Stimulated activated effector memory CD8-positive, alpha-beta T cell treated with anti-CD3 and anti-CD28 coated beads, Interleukin-12 subunit alpha, Interleukin-12 subunit beta, amount 100 ng/mL, for 72 hours (primary cell): Measurements from ENCODE around the gene LIFR.

Experiments used
- ATAC-seq: fragments of 150-1000 bp; cut with Tn5 transposase; 2 replicates; pipeline ENCODE4 v1.10.0; 2021
- DNase-seq, 2 donors: peaks; one replicate each; pipeline ENCODE4 v3.0.0; 2021 to 2022; ENCODE audit warnings: low spot score in 2 of 2
- H3K27ac Mint-ChIP-seq: one replicate; pipeline ENCODE4 v1.8.0; 2022; ENCODE audit warnings: mild to moderate bottlenecking, mixed read lengths
- H3K36me3 Mint-ChIP-seq: one replicate; pipeline ENCODE4 v1.8.0; 2022; ENCODE audit warnings: mild to moderate bottlenecking, mixed read lengths
- H3K4me1 Mint-ChIP-seq: one replicate; pipeline ENCODE4 v1.8.0; 2022; ENCODE audit warnings: mixed read lengths
- H3K4me3 Mint-ChIP-seq: one replicate; pipeline ENCODE4 v1.8.0; 2022; ENCODE audit warnings: mild to moderate bottlenecking, mixed read lengths
- H3K9me3 Mint-ChIP-seq: one replicate; pipeline ENCODE4 v1.8.0; 2022; ENCODE audit warnings: mixed read lengths

LIFR gene

DNA sequence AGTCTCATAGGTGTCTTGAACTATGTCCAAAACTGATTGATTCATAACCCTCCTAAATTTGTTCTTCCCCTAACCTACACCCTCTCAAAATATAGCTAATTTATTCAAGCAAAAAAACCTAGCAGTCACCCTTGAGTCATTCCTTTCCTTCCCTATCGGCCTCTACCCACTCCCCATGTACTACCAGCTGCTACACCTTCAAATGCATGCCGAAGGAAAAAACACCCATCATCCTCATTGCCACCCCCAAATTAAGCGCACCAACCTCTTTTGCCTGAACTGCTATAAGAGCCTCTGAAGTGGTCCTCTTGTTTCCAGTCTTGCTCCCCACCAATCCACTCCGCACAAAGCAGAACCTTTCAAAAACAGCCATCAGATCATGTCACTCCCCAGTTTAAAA is 12.6 kb downstream of the LIFR start:
- Mint-ChIP-seq H3K4me3 (no peak overlapping the region), H3K27ac (no peak overlapping the region), H3K36me3 (no peaks in the 10 kb centered on the region), H3K9me3 (no peaks in the 10 kb centered on the region), H3K4me1 (no peaks in the 10 kb centered on the region)
- DNase-seq (no peak), ATAC-seq (no peak)

DNA sequence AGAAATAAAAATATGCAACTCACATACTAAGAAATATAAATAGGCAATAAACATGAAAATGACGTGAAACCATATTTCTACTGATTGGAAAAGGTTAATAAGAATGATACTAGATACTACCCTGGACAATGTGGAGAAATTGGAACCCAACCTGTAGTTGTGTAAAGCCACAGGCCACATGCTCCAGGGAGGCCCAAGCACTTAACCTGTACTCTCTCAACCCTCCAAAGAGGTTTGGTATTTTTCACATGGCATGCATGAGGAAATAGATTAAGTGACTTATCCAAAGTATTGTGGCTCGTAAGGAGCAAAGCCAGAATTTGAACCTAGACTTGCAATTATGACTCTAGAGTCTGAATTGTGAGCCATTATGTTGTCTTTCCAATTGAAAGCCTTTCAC is 13.4 kb downstream of the LIFR start:
- DNase-seq: no peak
- no peak overlapping the region for H3K4me3 Mint-ChIP-seq
- H3K9me3 Mint-ChIP-seq: no peaks in the 10 kb centered on the region
- H3K36me3 Mint-ChIP-seq: no peaks in the 10 kb centered on the region
- no peak for ATAC-seq
- no peaks in the 10 kb centered on the region for H3K4me1 Mint-ChIP-seq
- no peak overlapping the region for H3K27ac Mint-ChIP-seq

DNA sequence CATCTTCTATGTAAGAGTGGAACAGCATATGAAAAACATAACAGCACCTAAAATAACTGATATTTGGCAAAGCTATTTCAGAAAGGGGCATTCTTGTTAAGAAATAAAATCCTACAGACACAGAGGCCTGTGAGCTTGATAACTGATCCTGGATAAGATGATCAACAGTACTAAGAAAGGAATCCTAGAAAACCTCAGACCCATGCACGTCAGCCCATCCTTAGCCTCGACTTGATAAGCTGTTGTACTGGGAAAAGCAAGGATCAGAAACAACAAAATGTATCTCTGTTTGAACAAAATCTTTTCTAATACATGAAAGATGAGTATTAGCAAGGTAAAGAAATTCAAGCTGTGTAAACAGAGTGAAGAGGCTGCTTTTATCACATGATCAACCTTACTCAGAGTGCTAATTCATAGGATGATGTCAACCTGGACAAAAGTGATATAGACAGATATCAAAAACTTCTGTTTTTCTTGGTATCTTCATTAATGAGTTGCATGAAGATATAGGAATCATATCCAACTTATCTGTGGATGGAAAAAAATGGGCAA is 15.2 kb downstream of the LIFR start:
- no peak for ATAC-seq
- H3K4me3 Mint-ChIP-seq: no peak overlapping the region
- no peaks in the 10 kb centered on the region for H3K4me1 Mint-ChIP-seq
- H3K9me3 Mint-ChIP-seq: no peaks in the 10 kb centered on the region
- no peak overlapping the region for H3K27ac Mint-ChIP-seq
- H3K36me3 Mint-ChIP-seq: no peaks in the 10 kb centered on the region
- no peak for DNase-seq

DNA sequence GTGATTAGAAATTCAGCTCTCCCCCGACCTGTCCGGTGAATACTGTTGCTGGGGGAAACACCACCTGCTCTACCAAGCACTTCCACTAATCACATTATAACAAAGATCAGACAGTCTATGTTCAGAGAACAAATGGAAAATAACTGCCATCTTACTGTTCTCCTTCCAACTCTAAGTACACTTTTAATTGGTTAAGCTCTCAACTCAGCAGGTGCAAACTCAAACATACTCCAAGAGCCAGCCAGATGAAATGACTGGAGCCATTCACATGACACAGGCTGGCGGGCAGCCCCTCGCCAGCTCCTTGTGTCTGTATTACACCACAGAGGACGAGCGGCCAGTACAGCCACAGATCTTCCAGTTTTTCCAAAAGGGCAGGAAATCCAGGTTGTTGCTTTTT is 16.1 kb downstream of the LIFR start:
- H3K9me3 Mint-ChIP-seq: no peaks in the 10 kb centered on the region
- H3K4me3 Mint-ChIP-seq: no peak overlapping the region
- DNase-seq (no peak), ATAC-seq (no peak)
- H3K27ac Mint-ChIP-seq: no peak overlapping the region
- H3K36me3 Mint-ChIP-seq: no peaks in the 10 kb centered on the region
- no peaks in the 10 kb centered on the region for H3K4me1 Mint-ChIP-seq

GRCh38 chr5:38538161-38538560 is 18.3 kb downstream of the LIFR start:
- no peaks in the 10 kb centered on the region for H3K4me1 Mint-ChIP-seq

GRCh38 chr5:38537505-38537904 is 18.9 kb downstream of the LIFR start:
- Mint-ChIP-seq H3K4me3 (no peak overlapping the region), H3K27ac (no peak overlapping the region), H3K36me3 (no peaks in the 10 kb centered on the region)

More at GRCh38 chr5:38538161-38538560, 18.3 kb downstream of the LIFR start:
- ATAC-seq (no peak), DNase-seq (no peak)
- Mint-ChIP-seq H3K27ac (no peak overlapping the region), H3K9me3 (no peaks in the 10 kb centered on the region), H3K4me3 (no peak overlapping the region), H3K36me3 (no peaks in the 10 kb centered on the region)

DNA sequence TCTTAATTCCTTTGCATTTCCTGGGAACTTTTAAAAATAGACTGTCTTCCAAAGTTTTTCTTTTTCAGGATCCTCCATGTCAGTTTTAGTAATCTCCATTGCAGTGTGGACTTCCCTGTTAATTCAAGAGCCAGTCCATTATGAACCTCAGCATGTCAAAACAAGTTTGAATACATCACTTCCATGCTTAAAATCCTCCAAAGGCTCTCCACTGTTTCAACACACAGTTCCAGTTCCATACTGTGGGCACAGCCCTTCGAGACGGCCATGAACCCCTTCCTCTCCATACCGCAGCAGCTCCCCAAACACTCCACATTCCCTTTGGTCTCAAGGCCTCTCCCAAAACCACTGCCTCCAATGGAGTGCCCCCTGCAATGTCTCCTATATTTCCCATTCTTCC is 19.5 kb downstream of the LIFR start:
- Mint-ChIP-seq H3K4me1 (no peaks in the 10 kb centered on the region), H3K27ac (no peak overlapping the region), H3K4me3 (no peak overlapping the region), H3K9me3 (no peaks in the 10 kb centered on the region), H3K36me3 (no peaks in the 10 kb centered on the region)
- DNase-seq: no peak
- no peak for ATAC-seq

More at GRCh38 chr5:38537505-38537904, 18.9 kb downstream of the LIFR start:
- DNase-seq: no peak
- Mint-ChIP-seq H3K9me3 (no peaks in the 10 kb centered on the region), H3K4me1 (no peaks in the 10 kb centered on the region)
- no peak for ATAC-seq

- Mint-ChIP-seq H3K4me3 (no peak overlapping the region), H3K36me3 (no peaks in the 10 kb centered on the region), H3K27ac (no peak overlapping the region), H3K4me1 (no peaks in the 10 kb centered on the region), H3K9me3 (no peaks in the 10 kb centered on the region)
- no peak for ATAC-seq
- no peak for DNase-seq
Observed at GRCh38 chr5:38535845-38536244, 20.6 kb downstream of the LIFR start.

GRCh38 chr5:38535248-38535750 is 21.1 kb downstream of the LIFR start:
- Mint-ChIP-seq H3K4me1 (no peaks in the 10 kb centered on the region), H3K27ac (no peak overlapping the region), H3K4me3 (no peak overlapping the region), H3K36me3 (no peaks in the 10 kb centered on the region), H3K9me3 (no peaks in the 10 kb centered on the region)
- ATAC-seq (no peak), DNase-seq (no peak)

DNA sequence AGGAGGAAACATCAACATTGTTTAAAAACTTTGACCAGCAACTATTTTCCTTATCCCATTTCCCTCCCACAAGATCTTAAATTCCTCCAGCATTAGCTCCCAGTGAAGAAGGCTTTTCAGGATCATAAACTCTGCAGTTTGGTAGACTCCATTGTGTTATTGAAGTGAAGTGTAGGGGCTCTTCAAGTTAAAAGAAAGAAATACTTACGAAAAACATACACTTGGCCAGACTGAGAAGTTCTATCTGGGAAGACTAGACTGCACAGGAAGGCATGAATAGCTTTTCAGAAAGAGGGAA is 22.3 kb downstream of the LIFR start:
- no peak for DNase-seq
- Mint-ChIP-seq H3K4me3 (no peak overlapping the region), H3K4me1 (no peaks in the 10 kb centered on the region), H3K27ac (no peak overlapping the region), H3K36me3 (no peaks in the 10 kb centered on the region), H3K9me3 (no peaks in the 10 kb centered on the region)
- ATAC-seq: no peak

DNA sequence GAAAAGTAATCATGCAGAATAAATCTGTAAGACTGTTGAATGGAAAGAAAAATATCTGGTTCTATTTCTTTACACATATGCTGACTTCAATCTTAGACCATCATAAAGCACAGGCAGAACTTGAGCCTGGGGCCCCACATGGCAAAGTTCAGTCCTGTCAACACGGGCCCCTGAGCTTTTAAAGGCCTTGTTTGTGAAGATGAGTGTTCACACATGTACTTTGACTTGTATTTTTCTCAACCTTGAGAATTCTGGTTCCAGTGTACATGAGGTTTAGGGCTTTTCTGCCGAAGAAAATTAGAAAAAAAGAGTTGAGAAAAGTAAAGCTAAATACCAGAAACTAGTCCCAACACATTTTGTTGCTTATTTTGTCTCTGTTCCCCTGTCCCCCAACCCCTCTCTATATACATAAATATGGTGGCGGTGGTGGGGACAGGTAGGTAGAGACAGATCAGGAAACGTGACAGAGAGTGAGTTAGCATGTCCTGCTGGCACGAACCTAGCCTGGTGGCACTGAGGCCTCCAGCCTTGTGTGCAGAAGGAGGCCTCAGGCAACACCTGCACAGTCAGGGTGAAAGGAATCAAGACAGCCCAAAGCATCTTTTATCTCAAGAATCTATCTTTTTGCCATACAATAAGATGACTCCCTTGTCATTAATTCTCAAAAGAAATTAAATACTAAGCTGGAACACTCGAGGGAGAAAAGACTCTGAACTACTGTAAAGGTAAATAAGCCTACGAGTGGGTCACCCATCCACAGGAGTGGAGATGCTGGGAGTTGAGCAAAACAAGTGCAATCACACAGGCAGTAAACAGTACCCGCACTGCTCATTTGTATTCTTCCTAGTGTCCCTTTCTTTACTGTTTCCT is 22.9 kb downstream of the LIFR start:
- Mint-ChIP-seq H3K36me3 (no peaks in the 10 kb centered on the region), H3K27ac (no peak overlapping the region), H3K4me1 (no peaks in the 10 kb centered on the region), H3K4me3 (no peak overlapping the region), H3K9me3 (no peaks in the 10 kb centered on the region)
- ATAC-seq: no peak
- DNase-seq: no peak

- Mint-ChIP-seq H3K27ac (no peak overlapping the region), H3K4me3 (no peak overlapping the region), H3K4me1 (no peaks in the 10 kb centered on the region), H3K9me3 (no peaks in the 10 kb centered on the region), H3K36me3 (no peaks in the 10 kb centered on the region)
- ATAC-seq (no peak), DNase-seq (no peak)
Observed at GRCh38 chr5:38532165-38532669, 24.2 kb downstream of the LIFR start.

DNA sequence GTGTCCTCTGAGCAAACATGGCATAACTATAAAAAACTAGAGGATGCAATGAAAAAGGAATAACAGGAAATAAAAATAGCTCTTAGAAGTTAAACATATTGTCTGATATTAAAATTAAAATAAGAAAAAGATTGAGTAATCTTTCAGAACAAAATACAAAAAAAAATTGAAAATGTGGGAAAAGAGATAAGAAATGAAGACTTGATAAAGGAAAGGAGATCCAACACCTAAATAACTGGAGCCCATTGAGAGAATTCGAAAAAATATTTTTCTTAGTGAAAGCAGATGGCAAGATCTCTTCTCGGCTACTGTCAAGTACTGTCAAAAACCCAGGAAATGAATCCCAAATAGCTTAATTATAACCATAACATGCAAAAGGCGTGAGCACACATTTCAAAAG is 24.9 kb downstream of the LIFR start:
- Mint-ChIP-seq H3K27ac (no peak overlapping the region), H3K9me3 (no peaks in the 10 kb centered on the region), H3K36me3 (no peaks in the 10 kb centered on the region), H3K4me3 (no peak overlapping the region), H3K4me1 (no peaks in the 10 kb centered on the region)
- no peak for ATAC-seq
- no peak for DNase-seq

DNA sequence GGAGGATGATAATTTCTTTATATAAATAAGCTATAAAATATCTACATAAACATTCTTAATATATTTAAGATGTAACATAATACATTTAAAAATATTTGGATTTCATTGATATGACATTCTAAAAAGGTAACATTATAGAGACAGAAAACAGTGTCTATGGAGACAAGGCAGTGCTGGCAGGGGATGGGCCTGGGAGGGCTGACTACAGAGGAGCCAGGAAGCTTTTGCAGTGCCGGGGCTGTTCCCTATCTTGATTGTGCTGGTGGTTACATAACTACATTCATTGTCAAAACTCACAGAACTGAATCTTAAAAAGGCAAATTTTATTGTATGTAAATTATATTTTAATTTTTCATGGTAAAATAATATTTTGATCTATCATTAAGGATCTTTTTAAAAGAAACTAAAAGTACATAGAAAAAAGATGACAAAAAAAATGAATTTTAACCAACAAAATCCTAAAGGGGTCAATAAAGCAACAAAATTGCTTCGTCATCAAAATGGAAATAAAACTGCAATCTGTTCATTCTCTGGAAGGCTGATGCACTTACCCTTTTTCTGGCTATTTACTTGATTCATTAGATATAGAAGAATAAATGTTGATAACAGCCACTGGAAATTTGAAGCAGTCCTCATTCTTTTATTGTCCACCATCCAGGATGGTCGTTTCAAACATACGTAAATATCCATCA is 26.3 kb downstream of the LIFR start:
- DNase-seq (no peak), ATAC-seq (no peak)
- H3K9me3 Mint-ChIP-seq: no peaks in the 10 kb centered on the region
- no peak overlapping the region for H3K27ac Mint-ChIP-seq
- no peaks in the 10 kb centered on the region for H3K36me3 Mint-ChIP-seq
- no peak overlapping the region for H3K4me3 Mint-ChIP-seq
- H3K4me1 Mint-ChIP-seq: no peaks in the 10 kb centered on the region

- Mint-ChIP-seq H3K4me3 (no peak overlapping the region), H3K27ac (no peak overlapping the region), H3K9me3 (no peaks in the 10 kb centered on the region)
Observed at GRCh38 chr5:38528162-38528703, 28.2 kb downstream of the LIFR start.

More at GRCh38 chr5:38528162-38528703, 28.2 kb downstream of the LIFR start:
- ATAC-seq (no peak), DNase-seq (no peak)
- Mint-ChIP-seq H3K36me3 (no peaks in the 10 kb centered on the region), H3K4me1 (no peaks in the 10 kb centered on the region)
